Measurements from ENCODE around the gene BCAP31. TPM values are rescaled to one million over a fixed set of nuclear protein-coding genes. Genes with fewer than 3 reads are reported as not detected.
"Not testable (repeated sequence)": the region's sequence is repeated elsewhere in the genome, so short reads cannot be mapped to it uniquely, and the experiment has no call there.

Gene BCAP31
- total RNA-seq, 4 donors from 2014 or later: 99.2 to 180 (median 142) TPM

GRCh38 chrX:153743468-153744209, 19.5 kb upstream of the BCAP31 start:
- intact Hi-C loops (cut with DNase I); H3K27me3 ChIP-seq; H3K9me3 ChIP-seq; DNase-seq; H3K36me3 ChIP-seq: not testable (repeated sequence)
- WGBS, 2 donors: 17 to 27% methylated on average over 1 to 3 of the region's 35 CpGs
- H3K4me1 ChIP-seq: peaks cover 0 to 27% (median 0%) of the 10 kb centered on the region in 3 donors
- TF ChIP-seq POLR2A (IDR thresholded peaks at IDR 0.05): peak in 1 of 4 donors; percentile 18
- TF ChIP-seq, protein P1, sequence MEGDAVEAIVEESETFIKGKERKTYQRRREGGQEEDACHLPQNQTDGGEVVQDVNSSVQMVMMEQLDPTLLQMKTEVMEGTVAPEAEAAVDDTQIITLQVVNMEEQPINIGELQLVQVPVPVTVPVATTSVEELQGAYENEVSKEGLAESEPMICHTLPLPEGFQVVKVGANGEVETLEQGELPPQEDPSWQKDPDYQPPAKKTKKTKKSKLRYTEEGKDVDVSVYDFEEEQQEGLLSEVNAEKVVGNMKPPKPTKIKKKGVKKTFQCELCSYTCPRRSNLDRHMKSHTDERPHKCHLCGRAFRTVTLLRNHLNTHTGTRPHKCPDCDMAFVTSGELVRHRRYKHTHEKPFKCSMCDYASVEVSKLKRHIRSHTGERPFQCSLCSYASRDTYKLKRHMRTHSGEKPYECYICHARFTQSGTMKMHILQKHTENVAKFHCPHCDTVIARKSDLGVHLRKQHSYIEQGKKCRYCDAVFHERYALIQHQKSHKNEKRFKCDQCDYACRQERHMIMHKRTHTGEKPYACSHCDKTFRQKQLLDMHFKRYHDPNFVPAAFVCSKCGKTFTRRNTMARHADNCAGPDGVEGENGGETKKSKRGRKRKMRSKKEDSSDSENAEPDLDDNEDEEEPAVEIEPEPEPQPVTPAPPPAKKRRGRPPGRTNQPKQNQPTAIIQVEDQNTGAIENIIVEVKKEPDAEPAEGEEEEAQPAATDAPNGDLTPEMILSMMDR (IDR thresholded peaks at IDR 0.05): peak in 1 of 6 experiments; percentile 16
- peak overlapping the region in 3 of 4 donors; percentile 22 to 49 (median 23) for H3K4me3 ChIP-seq
- H3K27ac ChIP-seq: peak overlapping the region in 3 of 4 donors; percentile 62 to 73 (median 71)

- H3K9me3 ChIP-seq; intact Hi-C loops (cut with DNase I); DNase-seq; H3K36me3 ChIP-seq; H3K27me3 ChIP-seq: not testable (repeated sequence)
- H3K4me3 ChIP-seq: peak overlapping the region in 2 of 4 donors; percentile 6 to 22
- H3K27ac ChIP-seq: peak overlapping the region in 2 of 4 donors; percentile 9 to 33
- peaks cover 0 to 27% (median 0%) of the 10 kb centered on the region in 3 donors for H3K4me1 ChIP-seq
- 76% methylated on average over 5 of the region's 32 CpGs; no CpG with 5 or more reads in 1 of the 2 donors for WGBS, 2 donors
Observed at GRCh38 chrX:153742796-153743467, 18.7 kb upstream of the BCAP31 start.

- H3K27me3 ChIP-seq; H3K9me3 ChIP-seq; intact Hi-C loops (cut with DNase I); DNase-seq; H3K4me3 ChIP-seq; H3K27ac ChIP-seq; H3K36me3 ChIP-seq: not testable (repeated sequence)
- peaks cover 0 to 27% (median 0%) of the 10 kb centered on the region in 3 donors for H3K4me1 ChIP-seq
- WGBS, 2 donors: no CpG with 5 or more reads among the region's 14 CpGs
Observed at GRCh38 chrX:153742111-153742510, 17.9 kb upstream of the BCAP31 start.

DNA sequence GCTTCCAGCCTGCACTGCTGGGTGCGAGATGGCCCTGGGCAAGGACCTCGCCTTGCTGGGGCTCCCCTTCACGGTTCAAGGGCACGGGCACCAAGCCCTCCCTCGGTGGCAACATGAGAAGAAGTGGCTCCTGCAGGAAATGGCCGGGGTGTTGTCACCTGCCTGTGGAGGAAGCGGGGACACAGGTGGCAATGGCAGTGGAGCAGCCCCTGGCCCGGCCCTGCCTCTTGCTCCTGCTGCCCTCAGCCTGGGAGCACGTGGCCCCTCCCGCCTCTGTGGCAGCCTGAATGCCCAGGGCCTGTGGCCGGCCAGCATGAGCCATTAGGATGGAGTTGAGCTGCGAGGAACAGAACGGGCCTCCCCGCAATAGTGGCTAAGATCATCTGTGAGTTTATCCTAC, 17.3 kb upstream of the BCAP31 start:
- Histone ChIP-seq H3K4me3 (no peak overlapping the region), H3K4me1 (peaks cover 0 to 27% (median 0%) of the 10 kb centered on the region in 3 donors), H3K27ac (no peak overlapping the region), H3K36me3 (no peaks in the 10 kb centered on the region), H3K9me3 (no peaks in the 10 kb centered on the region), H3K27me3 (no peaks in the 10 kb centered on the region)
- intact Hi-C loops (cut with DNase I): no loop called here
- TF ChIP-seq, protein P1 (IDR thresholded peaks at IDR 0.05): no peak
- no peak for TF ChIP-seq POLR2A (IDR thresholded peaks at IDR 0.05)
- no peak for DNase-seq
- no CpG with 5 or more reads among the region's 14 CpGs for WGBS, 2 donors

DNA sequence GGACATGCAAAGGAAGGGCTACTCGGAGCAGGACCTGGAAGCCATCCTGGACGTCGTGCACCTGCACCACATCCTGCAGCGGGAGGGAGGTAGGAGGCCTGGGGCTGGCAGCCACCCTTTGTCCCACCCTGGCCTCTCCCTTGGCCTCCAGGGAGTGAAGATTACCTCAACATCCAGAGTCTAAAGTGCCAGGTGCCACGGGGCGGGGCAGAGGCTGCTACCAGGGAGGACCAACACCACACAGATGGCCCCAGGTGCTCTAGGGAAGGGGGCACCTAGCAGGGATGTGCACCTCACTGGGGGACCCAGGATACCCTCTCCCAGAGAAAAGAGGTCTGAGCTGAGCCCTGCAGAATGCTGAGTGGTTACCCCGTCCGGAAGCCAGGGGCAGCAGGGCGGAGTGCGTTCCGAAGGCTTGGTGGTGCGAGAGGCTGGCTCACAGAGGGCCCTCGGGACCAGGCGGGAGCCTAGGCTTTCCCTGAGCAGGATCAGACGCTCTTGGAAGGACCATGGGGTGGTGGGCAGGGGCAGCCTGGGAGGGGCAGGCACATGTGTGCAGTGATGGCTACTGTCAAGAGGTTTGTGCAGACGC, 16.5 kb upstream of the BCAP31 start:
- 76 to 78% methylated on average over 4 to 5 of the region's 16 CpGs for WGBS, 2 donors
- no peaks in the 10 kb centered on the region for H3K9me3 ChIP-seq
- H3K36me3 ChIP-seq: no peaks in the 10 kb centered on the region
- H3K27me3 ChIP-seq: no peaks in the 10 kb centered on the region
- intact Hi-C loops (cut with DNase I): no loop called here
- H3K4me1 ChIP-seq: peaks cover 0 to 27% (median 0%) of the 10 kb centered on the region in 3 donors
- TF ChIP-seq, protein P1 (IDR thresholded peaks at IDR 0.05): no peak
- TF ChIP-seq POLR2A (IDR thresholded peaks at IDR 0.05): no peak
- H3K4me3 ChIP-seq: no peak overlapping the region
- no peak for DNase-seq
- no peak overlapping the region for H3K27ac ChIP-seq
